ENCODE measurements around the gene ZFP36. TPM values are rescaled to one million over a fixed set of nuclear protein-coding genes. Genes with fewer than 3 reads are reported as not detected.

ZFP36 gene
- total RNA-seq, 1 experiment from 2014 or later = 414 TPM

DNA sequence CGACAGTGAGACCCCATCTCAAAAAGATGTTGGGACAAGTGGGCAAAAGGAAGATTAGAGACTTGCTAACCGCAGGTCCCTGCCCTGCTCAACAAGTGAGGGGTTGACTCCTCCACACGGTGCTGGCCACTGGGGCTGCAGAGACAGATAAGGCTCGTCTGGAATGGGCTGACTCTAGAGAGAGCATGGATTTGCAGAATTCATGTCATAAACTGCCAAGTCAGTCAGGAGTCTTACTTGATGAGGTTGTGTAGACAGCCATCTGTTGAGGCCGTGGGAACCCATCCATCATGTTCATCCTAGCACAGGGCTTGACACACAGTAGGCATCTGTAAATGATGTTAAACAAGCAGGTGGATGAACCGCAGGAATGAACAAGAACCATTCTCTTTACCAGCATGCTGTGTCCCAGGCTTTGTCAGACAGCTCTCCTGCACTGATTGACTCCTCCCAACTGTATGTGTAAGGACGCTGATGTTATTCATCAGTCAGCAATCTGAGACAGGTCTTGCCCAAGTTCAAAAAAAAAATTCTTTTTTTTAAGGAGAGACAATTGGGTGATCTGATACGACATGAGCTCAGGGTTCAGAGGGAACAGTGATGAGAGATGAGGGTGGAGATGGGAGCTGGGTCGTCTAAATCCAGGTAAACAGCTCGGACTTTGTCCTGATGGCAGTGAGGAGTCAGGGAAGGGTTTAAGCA is 24.6 kb upstream of the ZFP36 start:
- Histone ChIP-seq H3K9me3 (ENCODE audit: control insufficient read depth, insufficient read depth, low read depth, low read length) (no peaks in the 10 kb centered on the region), H3K4me3 (ENCODE audit: low read depth in 2 of 2, low read length in 2 of 2) (no peak overlapping the region), H3K27ac (ENCODE audit: low read length) (no peak overlapping the region), H3K36me3 (ENCODE audit: control insufficient read depth, insufficient read depth, low read length) (peaks cover 90% of the 10 kb centered on the region), H3K4me1 (ENCODE audit: control insufficient read depth, insufficient read depth, low read length) (peaks cover 21% of the 10 kb centered on the region), H3K27me3 (ENCODE audit: control insufficient read depth, insufficient read depth, low read length) (no peaks in the 10 kb centered on the region)
- POLR2A ChIA-PET = interaction anchor here (0.6 to 2.3 kb wide), 13 partner anchors 9 to 836 kb away, joined by 3 to 14 read pairs (median 5); partner anchors contain the start of genes MED29, PAF1, RPS16 and SAMD4B
- TF ChIP-seq, protein P1, sequence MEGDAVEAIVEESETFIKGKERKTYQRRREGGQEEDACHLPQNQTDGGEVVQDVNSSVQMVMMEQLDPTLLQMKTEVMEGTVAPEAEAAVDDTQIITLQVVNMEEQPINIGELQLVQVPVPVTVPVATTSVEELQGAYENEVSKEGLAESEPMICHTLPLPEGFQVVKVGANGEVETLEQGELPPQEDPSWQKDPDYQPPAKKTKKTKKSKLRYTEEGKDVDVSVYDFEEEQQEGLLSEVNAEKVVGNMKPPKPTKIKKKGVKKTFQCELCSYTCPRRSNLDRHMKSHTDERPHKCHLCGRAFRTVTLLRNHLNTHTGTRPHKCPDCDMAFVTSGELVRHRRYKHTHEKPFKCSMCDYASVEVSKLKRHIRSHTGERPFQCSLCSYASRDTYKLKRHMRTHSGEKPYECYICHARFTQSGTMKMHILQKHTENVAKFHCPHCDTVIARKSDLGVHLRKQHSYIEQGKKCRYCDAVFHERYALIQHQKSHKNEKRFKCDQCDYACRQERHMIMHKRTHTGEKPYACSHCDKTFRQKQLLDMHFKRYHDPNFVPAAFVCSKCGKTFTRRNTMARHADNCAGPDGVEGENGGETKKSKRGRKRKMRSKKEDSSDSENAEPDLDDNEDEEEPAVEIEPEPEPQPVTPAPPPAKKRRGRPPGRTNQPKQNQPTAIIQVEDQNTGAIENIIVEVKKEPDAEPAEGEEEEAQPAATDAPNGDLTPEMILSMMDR (IDR thresholded peaks at IDR 0.05) = no peak
- no peak for TF ChIP-seq POLR2AphosphoS5 (IDR thresholded peaks at IDR 0.05; ENCODE audit: low read depth, low read length)
- TF ChIP-seq TCF7L2 (IDR thresholded peaks at IDR 0.05; ENCODE audit: low read depth, low read length) = no peak
- TF ChIP-seq SIN3A (IDR thresholded peaks at IDR 0.05; ENCODE audit: borderline replicate concordance, insufficient read depth, low read depth, low read length) = no peak
- TF ChIP-seq, protein P2, sequence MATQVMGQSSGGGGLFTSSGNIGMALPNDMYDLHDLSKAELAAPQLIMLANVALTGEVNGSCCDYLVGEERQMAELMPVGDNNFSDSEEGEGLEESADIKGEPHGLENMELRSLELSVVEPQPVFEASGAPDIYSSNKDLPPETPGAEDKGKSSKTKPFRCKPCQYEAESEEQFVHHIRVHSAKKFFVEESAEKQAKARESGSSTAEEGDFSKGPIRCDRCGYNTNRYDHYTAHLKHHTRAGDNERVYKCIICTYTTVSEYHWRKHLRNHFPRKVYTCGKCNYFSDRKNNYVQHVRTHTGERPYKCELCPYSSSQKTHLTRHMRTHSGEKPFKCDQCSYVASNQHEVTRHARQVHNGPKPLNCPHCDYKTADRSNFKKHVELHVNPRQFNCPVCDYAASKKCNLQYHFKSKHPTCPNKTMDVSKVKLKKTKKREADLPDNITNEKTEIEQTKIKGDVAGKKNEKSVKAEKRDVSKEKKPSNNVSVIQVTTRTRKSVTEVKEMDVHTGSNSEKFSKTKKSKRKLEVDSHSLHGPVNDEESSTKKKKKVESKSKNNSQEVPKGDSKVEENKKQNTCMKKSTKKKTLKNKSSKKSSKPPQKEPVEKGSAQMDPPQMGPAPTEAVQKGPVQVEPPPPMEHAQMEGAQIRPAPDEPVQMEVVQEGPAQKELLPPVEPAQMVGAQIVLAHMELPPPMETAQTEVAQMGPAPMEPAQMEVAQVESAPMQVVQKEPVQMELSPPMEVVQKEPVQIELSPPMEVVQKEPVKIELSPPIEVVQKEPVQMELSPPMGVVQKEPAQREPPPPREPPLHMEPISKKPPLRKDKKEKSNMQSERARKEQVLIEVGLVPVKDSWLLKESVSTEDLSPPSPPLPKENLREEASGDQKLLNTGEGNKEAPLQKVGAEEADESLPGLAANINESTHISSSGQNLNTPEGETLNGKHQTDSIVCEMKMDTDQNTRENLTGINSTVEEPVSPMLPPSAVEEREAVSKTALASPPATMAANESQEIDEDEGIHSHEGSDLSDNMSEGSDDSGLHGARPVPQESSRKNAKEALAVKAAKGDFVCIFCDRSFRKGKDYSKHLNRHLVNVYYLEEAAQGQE (IDR thresholded peaks at IDR 0.05; ENCODE audit: insufficient read depth in 1 of 2, low read depth in 2 of 2, low read length in 1 of 2) = no peak
- ATAC-seq = 0 out of 2 replicates have a peak, but pooled peaks have one; percentile 4
- in situ Hi-C loops (cut with HindIII; ENCODE audit: low pct_unique_long_range_greater_than_20kb, low sequenced_read_pairs) = no loop called here
- no peak for DNase-seq (ENCODE audit: low read depth, low spot score)
- CTCF ChIA-PET = interaction anchor here (0.6 to 3.0 kb wide), 9 partner anchors 9 to 527 kb away, joined by 3 to 20 read pairs (median 4); partner anchors contain the start of genes MED29, PAF1 and SAMD4B
- intact Hi-C loops (cut with micrococcal nuclease; ENCODE audit: unreplicated experiment) = no loop called here
- no TSS peak for BruUV-seq (replicated peaks)

- ATAC-seq (peak; percentile 1), DNase-seq (ENCODE audit: low read depth, low spot score) (no peak)
- peaks cover 89% of the 10 kb centered on the region for H3K36me3 ChIP-seq (ENCODE audit: control insufficient read depth, insufficient read depth, low read length)
- no peak overlapping the region for H3K4me3 ChIP-seq (ENCODE audit: low read depth in 2 of 2, low read length in 2 of 2)
- in situ Hi-C loops (cut with HindIII; ENCODE audit: low pct_unique_long_range_greater_than_20kb, low sequenced_read_pairs) (no loop called here), intact Hi-C loops (cut with micrococcal nuclease; ENCODE audit: unreplicated experiment) (no loop called here)
- TF ChIP-seq POLR2AphosphoS5 (IDR thresholded peaks at IDR 0.05; ENCODE audit: low read depth, low read length) = no peak
- TF ChIP-seq, protein P1 (IDR thresholded peaks at IDR 0.05) = no peak
- TF ChIP-seq, protein P2 (IDR thresholded peaks at IDR 0.05; ENCODE audit: insufficient read depth in 1 of 2, low read depth in 2 of 2, low read length in 1 of 2) = no peak
- no peak for TF ChIP-seq TCF7L2 (IDR thresholded peaks at IDR 0.05; ENCODE audit: low read depth, low read length)
- TF ChIP-seq SIN3A (IDR thresholded peaks at IDR 0.05; ENCODE audit: borderline replicate concordance, insufficient read depth, low read depth, low read length) = no peak
- no TSS peak for BruUV-seq (replicated peaks)
- H3K27ac ChIP-seq (ENCODE audit: low read length) = no peak overlapping the region
- H3K4me1 ChIP-seq (ENCODE audit: control insufficient read depth, insufficient read depth, low read length) = peaks cover 23% of the 10 kb centered on the region
- no peaks in the 10 kb centered on the region for H3K27me3 ChIP-seq (ENCODE audit: control insufficient read depth, insufficient read depth, low read length)
- ChIA-PET CTCF (interaction anchor here (0.7 to 3.0 kb wide), 9 partner anchors 8 to 421 kb away, joined by 3 to 20 read pairs (median 4); partner anchors contain the start of genes MED29, PAF1 and SAMD4B), POLR2A (interaction anchor here (0.6 to 2.3 kb wide), 19 partner anchors 8 to 722 kb away, joined by 3 to 14 read pairs (median 4); partner anchors contain the start of genes MED29, PAF1, RPS16 and SAMD4B)
- no peaks in the 10 kb centered on the region for H3K9me3 ChIP-seq (ENCODE audit: control insufficient read depth, insufficient read depth, low read depth, low read length)
Measured at GRCh38 chr19:39382991-39383828, 23.4 kb upstream of the ZFP36 start.
